Esophagus (tissue), 2 donors: ENCODE data around the gene BHLHE23. TPM values are rescaled to one million over a fixed set of nuclear protein-coding genes. Genes with fewer than 3 reads are reported as not detected.

Experiments
- H3K27ac ChIP-seq, 2 donors: one replicate each; pipeline ENCODE4 v1.5.1; 2013; ENCODE audit warnings: low read depth in 2 of 2, mild to moderate bottlenecking in 2 of 2, inconsistent platforms in 1 of 2, low read length in 1 of 2, moderate library complexity in 1 of 2
- H3K27me3 ChIP-seq, 2 donors: one replicate each; pipeline ENCODE4 v1.6.1; 2013; ENCODE audit warnings: low read length in 2 of 2, control low read depth in 1 of 2, mild to moderate bottlenecking in 1 of 2; ENCODE audit not compliant: insufficient read depth in 2 of 2, control insufficient read depth in 1 of 2
- H3K36me3 ChIP-seq, 2 donors: one replicate each; pipeline ENCODE4 v1.6.1; 2013; ENCODE audit warnings: low read length in 1 of 2; ENCODE audit not compliant: control insufficient read depth in 2 of 2, insufficient read depth in 2 of 2
- H3K4me1 ChIP-seq, 2 donors: one replicate each; pipeline ENCODE4 v1.6.1; 2013; ENCODE audit warnings: low read length in 1 of 2; ENCODE audit not compliant: control insufficient read depth in 2 of 2, insufficient read depth in 2 of 2
- H3K4me3 ChIP-seq, 2 donors: one replicate each; pipeline ENCODE4 v1.5.1; 2013; ENCODE audit warnings: low read length in 2 of 2, mild to moderate bottlenecking in 2 of 2, low read depth in 1 of 2, moderate library complexity in 1 of 2
- H3K9me3 ChIP-seq, 2 donors: one replicate each; pipeline ENCODE4 v1.6.1; 2013; ENCODE audit warnings: mild to moderate bottlenecking in 2 of 2, low read depth in 1 of 2, low read length in 1 of 2, moderate library complexity in 1 of 2; ENCODE audit not compliant: control insufficient read depth in 2 of 2, insufficient read depth in 1 of 2
- WGBS, 2 donors: extraction: QIAGEN DNeasy Blood & Tissue Kit; methylation state at CpG; one replicate each; pipeline ENCODE4 v1.1.7; 2013; 5-methylcytosine and 5-hydroxymethylcytosine counted together
- polyA plus RNA-seq, 2 donors: library from polyadenylated mRNA; stranded (reverse); fragments of 200-250 nt; gene quantifications; one replicate each; pipeline ENCODE4 v1.2.3, GENCODE V29; 2013
- donor health status: healthy with polysubstance abuse.
- donor health status: Bipolar disorder and iron deficiency.

BHLHE23 gene
- polyA plus RNA-seq, 2 donors: not detected

- Histone ChIP-seq H3K9me3 (peaks cover 0 to 8% of the 10 kb centered on the region in 2 donors), H3K27ac (no peak overlapping the region), H3K27me3 (peaks cover 0 to 16% of the 10 kb centered on the region in 2 donors), H3K4me1 (peaks cover 0 to 3% of the 10 kb centered on the region in 2 donors), H3K4me3 (no peak overlapping the region), H3K36me3 (no peaks in the 10 kb centered on the region)
- WGBS, 2 donors: 75 to 76% methylated on average over 40 of the region's 40 CpGs
These were observed 14.9 kb upstream of the BHLHE23 start for GRCh38 chr20:63021356-63022321.

- Histone ChIP-seq H3K9me3 (peaks cover 0 to 8% of the 10 kb centered on the region in 2 donors), H3K4me3 (no peak overlapping the region), H3K27ac (no peak overlapping the region), H3K36me3 (no peaks in the 10 kb centered on the region), H3K27me3 (peaks cover 0 to 13% of the 10 kb centered on the region in 2 donors), H3K4me1 (peaks cover 0 to 1% of the 10 kb centered on the region in 2 donors)
- 84 to 87% methylated on average over 10 of the region's 10 CpGs for WGBS, 2 donors
These were observed 13.9 kb upstream of the BHLHE23 start for GRCh38 chr20:63020681-63021080.

- WGBS, 2 donors: 88 to 89% methylated on average over 25 of the region's 25 CpGs
- peaks cover 0 to 16% of the 10 kb centered on the region in 2 donors for H3K27me3 ChIP-seq
- H3K36me3 ChIP-seq: no peaks in the 10 kb centered on the region
- no peaks in the 10 kb centered on the region for H3K4me1 ChIP-seq
- peaks cover 0 to 11% of the 10 kb centered on the region in 2 donors for H3K9me3 ChIP-seq
- H3K27ac ChIP-seq: no peak overlapping the region
- no peak overlapping the region for H3K4me3 ChIP-seq
These were observed 11.2 kb upstream of the BHLHE23 start for GRCh38 chr20:63017826-63018411.

GRCh38 chr20:63017076-63017825 lies 10.5 kb upstream of the BHLHE23 start:
- WGBS, 2 donors: 73 to 81% methylated on average over 15 to 22 of the region's 22 CpGs
- Histone ChIP-seq H3K27me3 (peaks cover 0 to 15% of the 10 kb centered on the region in 2 donors), H3K36me3 (no peaks in the 10 kb centered on the region)

GRCh38 chr20:63016514-63017075 lies 9.8 kb upstream of the BHLHE23 start:
- Histone ChIP-seq H3K36me3 (no peaks in the 10 kb centered on the region), H3K9me3 (peaks cover 0 to 15% of the 10 kb centered on the region in 2 donors), H3K27ac (no peak overlapping the region), H3K27me3 (peaks cover 0 to 15% of the 10 kb centered on the region in 2 donors), H3K4me1 (no peaks in the 10 kb centered on the region), H3K4me3 (no peak overlapping the region)
- 71% methylated on average over 14 of the region's 14 CpGs for WGBS, 2 donors

More at GRCh38 chr20:63017076-63017825, 10.5 kb upstream of the BHLHE23 start:
- Histone ChIP-seq H3K27ac (no peak overlapping the region), H3K4me1 (no peaks in the 10 kb centered on the region), H3K4me3 (no peak overlapping the region), H3K9me3 (peaks cover 0 to 15% of the 10 kb centered on the region in 2 donors)

- Histone ChIP-seq H3K36me3 (no peaks in the 10 kb centered on the region), H3K9me3 (peaks cover 0 to 11% of the 10 kb centered on the region in 2 donors), H3K27me3 (peaks cover 0 to 13% of the 10 kb centered on the region in 2 donors), H3K4me3 (no peak overlapping the region), H3K4me1 (no peaks in the 10 kb centered on the region), H3K27ac (no peak overlapping the region)
- WGBS, 2 donors: 74 to 76% methylated on average over 20 to 21 of the region's 22 CpGs
These were observed 9.0 kb upstream of the BHLHE23 start for GRCh38 chr20:63015662-63016361.

GRCh38 chr20:63015147-63015661 lies 8.4 kb upstream of the BHLHE23 start:
- WGBS, 2 donors: 37 to 39% methylated on average over 15 of the region's 15 CpGs
- no peak overlapping the region for H3K4me3 ChIP-seq
- H3K4me1 ChIP-seq: peaks cover 0 to 2% of the 10 kb centered on the region in 2 donors
- peaks cover 0 to 6% of the 10 kb centered on the region in 2 donors for H3K9me3 ChIP-seq
- H3K36me3 ChIP-seq: no peaks in the 10 kb centered on the region
- H3K27me3 ChIP-seq: peaks cover 0 to 13% of the 10 kb centered on the region in 2 donors
- no peak overlapping the region for H3K27ac ChIP-seq

- 13 to 17% methylated on average over 11 of the region's 11 CpGs for WGBS, 2 donors
- no peak overlapping the region for H3K27ac ChIP-seq
- H3K4me1 ChIP-seq: peaks cover 0 to 2% of the 10 kb centered on the region in 2 donors
- H3K36me3 ChIP-seq: no peaks in the 10 kb centered on the region
- peaks cover 0 to 14% of the 10 kb centered on the region in 2 donors for H3K27me3 ChIP-seq
- no peak overlapping the region for H3K4me3 ChIP-seq
- H3K9me3 ChIP-seq: peaks cover 0 to 6% of the 10 kb centered on the region in 2 donors
These were observed 7.9 kb upstream of the BHLHE23 start for GRCh38 chr20:63014710-63015109.
